Measurements from ENCODE around the gene TPST2.

The TPST2 gene

DNA sequence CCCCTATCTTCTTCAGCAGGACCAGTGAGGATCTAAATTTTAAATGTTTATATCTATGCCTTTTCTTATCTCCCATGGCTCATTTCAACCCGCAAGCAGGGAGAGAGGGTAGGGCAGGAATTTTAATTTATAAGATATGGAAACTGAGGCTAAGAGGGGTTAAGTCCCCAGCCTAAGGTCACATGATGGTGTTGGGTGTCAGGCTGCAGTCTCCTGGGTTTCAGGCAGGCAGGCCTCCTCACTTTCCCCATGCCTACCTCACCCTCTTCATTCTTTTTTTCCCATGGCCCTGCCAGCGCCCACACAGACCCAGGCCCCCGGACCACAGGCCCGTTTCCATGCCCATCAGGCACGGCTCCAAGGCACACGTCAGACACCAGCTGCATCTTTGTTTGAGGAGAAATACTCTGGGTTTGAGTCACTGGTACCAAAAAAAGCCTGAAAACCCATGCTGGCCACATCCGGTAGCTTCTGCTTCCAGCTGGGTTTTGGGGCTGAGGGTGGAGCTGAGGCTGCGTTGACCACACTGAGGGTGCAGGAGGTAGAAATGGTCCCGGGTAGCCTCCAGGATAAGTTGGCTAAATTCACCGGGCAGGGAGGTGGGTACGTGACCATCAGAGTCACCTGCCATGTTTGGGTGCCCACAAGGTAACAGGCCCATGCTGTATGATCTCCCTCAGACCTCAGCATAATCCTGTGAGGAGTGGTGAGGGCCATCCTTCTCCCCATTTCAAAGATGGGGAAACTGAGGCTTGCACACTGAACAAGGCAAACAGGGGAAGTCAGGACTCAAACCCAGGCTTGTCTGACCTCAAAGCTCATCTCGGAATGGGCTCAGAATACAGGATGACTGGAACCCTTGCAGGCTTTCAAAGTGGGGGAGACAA lies 20.4 kb upstream of the TPST2 start:
- no peak for DNase-seq

DNA sequence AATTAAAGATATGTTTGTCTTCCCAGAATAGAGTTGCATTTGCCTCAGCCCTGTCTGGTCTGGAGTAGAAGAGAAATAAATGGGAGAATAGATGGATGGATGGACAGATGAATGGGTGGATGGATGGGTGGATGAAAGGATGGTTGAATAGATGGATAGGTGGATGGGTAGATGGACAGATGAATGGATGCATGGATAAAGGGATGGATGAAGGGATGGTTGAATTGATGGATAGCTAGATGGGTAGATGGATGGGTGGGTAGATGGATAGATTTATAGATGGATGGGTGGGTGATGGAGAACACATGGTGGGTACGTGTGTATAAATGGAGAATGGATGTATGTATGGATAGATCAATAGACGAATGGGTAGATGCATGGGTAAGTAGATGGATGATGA lies 19.4 kb upstream of the TPST2 start:
- no peak for DNase-seq

DNA sequence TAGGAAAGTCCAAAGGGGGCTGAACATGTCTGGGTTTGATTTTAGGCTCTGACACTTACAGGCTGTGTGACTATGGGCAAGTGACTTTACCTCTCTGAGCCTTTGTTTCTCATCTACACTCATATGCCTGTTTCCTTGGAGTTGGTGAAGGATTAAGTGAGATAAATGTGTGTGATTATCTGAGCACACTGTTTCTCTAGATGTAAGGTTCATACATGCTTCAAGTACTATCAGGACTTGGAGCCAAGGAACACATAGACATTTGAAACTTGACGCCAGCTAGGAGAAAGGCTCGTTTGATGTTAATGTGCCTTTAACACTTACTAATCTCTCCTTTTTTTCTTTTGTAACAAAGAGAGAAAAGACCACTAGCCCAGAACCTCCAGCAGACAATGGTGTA lies 18.2 kb upstream of the TPST2 start:
- no peak for DNase-seq

DNA sequence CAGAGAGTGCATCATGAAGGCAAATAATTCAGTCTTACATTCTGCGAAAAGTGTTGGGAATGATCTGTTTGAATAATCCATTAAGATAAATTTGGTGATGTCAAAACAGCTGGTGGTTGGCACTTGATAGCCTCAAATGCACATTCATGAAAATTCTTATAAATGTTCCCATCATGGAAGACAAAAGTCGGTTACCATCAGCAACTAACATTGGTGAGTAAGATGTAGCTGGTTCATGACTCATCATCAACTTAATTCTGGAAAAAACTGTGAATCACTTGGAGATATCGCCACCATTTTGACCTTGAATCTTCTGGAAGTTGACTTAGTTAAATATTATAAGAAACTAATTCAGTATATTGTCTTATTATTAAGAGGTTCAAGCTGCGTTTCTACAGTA lies 16.7 kb upstream of the TPST2 start:
- DNase-seq: no peak

DNA sequence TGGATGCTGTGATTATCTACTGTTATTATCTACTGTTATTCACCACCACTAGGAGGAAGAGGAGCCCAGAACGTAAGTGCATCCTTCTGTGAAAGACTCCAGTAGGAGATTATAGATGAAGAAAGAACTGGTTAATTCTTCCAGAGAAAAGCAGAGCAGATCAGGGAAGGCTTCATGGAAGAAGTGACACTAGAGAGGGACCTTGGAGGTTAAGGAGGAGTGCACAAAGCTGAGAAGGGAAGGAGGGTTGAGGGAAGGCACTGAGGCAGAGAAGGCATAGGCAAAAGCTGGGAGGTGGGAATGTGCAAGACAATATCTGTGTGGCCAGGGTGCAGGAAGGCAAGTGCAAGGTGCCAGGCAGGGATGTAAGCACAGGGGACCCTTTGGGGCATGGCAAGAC lies 14.4 kb upstream of the TPST2 start:
- DNase-seq: no peak

DNA sequence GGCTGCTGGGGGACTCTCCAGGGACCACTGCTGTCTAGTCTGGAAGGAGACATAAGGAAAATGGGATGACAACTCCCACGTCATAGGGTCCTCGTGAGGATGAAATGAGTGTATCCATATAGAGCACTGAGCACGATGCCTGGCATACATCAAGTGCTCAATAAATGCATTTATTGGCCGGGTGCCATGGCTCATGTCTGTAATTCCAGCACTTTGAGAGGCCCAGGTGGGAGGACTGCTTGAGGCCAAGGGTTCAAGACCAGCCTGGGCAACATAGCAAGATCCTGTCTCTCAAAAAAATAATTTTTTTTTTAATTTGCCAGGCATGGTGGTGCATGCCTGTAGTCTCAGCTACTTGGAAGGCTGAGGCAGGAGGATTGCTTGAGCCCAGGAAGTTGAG lies 12.2 kb upstream of the TPST2 start:
- no peak for DNase-seq

DNA sequence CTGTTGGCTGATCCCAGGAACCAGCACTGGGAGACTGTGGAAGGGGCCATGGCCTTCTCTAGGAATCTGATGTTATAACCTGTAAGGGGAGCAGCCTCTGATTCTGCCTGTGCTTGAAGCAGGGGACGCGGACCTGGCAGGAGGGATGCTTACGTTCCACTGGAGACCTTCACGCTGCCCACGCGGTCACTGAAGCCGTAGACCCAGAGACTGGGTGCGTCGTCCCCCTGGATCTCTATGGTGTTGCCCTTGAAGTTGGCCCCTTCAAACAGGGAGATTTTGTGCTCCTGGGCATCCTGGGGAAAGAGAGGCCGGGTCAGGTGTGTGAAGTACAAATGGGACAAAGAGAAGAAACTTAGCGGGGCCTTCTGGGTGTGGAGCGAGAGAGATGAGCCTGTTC lies 11.8 kb upstream of the TPST2 start:
- DNase-seq: no peak

DNA sequence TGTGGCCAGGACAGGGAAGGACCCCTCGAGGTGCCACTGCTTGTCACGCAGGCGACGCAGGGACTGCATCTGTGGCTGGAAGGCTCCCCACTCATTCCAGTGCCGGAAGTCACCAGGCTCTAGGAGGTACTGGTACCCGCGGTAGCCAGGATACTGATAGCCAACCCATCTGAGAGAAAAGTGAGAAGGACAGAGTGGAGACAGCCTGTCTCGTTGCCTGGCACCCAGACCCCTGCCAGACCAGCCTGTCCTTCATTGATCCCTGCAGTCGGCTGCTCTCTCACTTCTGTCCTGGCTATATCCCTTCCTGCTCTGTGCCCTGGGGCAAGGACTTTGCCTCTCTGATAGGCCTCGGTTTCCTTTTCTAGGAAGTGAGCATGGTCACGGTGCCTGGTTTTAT lies 9.6 kb upstream of the TPST2 start:
- DNase-seq: no peak

DNA sequence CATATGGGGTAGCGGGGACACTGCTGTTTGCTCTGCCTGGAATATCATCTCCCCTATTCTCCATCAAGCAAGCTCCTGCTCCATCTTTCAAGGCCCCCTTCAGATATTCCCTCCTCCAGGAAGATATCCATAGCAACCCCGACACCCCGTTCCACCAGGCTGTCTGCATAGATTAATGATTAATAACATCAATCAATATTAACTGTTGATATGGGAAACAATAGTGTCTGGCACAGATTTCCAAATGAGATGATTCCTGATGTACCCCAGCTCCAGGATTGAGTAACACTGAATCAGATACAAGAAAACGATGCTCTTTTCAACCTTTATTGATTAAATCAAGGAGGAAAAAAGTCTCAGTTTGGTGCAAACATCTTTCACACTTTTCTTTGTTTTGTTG lies 7.5 kb upstream of the TPST2 start:
- no peak for DNase-seq

DNA sequence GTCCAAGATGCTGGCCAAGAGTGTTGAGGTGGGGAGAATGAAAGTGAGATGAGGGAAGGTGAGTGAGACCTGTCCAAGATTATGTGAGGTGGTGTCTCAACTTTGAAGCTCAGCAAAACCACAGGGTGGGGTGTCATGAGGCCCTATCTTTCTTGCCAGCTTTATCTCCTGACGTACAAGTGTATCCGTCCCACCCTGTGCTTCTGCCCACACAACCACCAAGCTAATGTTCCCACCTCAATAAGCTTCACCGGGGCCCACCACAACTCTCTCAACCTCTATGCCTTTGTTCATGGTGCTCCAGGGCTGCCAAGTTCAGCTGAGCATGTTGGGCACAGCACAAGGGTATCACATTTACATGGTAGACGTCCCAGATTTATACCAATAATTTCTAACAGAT lies 7.1 kb upstream of the TPST2 start:
- DNase-seq: no peak

DNA sequence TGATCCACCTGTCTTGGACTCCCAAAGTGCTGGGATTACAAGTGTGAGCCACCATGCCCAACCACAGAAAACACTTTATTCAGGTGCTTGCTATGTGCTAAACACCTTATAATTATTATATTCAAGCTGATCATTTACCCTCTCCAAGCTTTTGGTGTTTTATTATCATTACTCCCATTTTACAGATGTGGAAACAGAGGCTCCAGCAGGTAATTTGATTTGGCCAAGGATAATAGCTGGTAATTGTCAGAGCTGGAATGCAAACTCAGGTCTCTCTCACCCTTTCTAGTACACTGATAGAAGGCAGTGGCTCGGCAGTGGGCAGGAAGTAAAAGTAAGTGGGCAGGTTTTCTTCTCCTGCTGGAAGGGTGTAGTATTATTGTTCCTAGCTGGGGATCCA lies 3.8 kb upstream of the TPST2 start:
- DNase-seq: no peak

DNA sequence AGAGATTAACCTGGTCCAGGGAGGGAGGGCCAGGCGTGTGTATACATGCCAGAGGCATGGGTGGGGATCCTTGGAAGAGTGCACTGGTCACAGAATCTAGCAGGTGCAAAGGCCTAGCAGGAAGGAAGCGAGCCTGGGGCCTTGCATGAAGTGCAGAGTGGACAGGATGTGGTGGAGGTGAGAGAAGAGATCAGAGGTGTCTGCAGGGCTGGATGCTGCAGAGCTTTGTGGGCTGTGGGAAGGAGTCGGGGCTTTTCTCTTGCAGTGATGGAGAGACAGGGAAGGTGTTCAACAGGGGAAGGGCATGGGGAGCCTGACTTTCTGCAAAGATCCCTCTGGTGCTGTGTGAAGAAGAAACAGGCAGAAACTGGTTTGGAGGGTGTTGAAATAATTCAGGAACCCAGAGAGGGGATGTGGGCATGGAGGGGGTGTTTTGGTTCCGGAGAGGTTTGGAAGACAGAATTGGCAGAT lies 2.5 kb upstream of the TPST2 start:
- DNase-seq: no peak

DNA sequence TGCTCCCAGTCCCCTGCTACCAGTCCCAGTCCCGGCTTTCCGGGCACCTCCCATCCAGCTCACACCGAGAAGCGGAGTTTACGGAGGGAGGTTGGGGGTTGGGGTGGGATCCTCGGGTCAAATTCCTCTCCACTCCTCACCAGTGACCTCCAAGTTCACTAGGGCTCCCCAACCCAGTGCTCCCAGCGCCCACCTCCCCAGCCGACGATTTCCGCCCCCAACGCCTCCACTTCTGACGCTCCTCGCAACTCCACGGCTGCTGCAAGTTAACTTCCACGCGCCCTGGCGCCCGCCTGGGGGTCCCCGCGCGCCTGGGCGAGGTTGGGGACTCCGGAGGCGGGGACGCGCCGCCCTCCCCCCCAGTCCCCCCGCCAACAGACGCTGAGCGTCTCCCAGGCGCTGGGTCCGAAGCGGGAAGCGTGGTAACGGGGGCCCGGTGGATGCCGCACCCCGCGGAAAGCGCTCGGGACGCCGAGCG lies 526 bp downstream of the TPST2 start:
- no peak for DNase-seq

DNA sequence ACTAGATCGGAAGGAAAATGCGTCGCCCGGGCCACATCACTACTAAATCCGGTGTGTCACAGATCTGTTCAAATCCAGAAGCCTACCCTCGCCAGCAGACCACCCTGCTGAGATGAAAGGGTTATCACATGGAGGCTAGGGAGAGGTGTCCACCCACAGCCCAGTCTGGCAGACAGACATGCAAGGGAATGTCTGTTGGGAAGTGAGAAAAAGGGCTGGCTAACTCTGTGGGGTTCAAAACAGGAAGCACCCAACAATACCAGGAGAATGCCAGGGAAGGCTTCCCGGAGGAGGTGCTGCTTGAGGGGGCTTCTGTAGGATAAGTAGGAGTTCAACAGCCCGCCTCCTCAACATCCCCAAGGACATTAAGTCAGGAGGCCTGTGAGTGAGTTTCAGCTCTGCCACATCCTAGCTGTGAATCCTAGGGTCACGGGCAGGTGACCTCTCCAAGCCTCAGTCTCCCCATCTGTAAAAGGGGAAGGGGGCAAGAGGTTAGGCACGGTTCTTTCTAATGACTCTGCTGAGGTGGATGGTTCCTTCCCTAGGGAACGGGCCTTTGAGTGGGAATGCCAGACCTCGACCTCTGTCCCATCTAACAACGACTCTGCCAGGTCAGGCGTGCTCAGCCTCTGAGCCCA lies 1.1 kb downstream of the TPST2 start:
- DNase-seq: no peak

DNA sequence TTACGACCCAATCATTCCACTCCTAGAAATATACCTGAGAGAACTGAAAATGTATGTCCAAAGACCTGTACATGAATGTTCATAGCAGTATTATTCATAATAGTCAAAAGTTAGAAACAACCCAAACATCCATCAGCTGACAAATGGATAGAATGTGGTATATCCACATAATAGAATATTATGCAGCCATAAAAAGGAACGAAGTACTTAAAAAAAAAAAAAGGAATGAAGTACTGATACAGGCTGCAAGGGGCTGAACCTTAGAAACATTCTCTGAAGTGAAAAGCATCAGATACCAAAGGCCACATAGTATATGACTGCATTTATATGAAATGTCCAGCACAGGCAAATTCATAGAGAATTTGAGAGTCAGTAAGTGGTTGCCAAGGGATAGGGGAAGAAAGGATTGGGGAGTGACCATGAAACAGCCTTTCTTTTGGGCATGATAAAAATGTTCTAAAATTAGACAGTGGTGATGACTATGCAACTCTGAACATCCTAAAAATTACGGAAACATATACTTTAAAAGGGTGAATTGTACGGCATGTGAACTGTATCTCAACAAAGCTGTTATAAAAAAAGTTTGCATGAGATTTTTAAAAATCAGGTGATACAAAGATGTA lies 1.8 kb downstream of the TPST2 start:
- DNase-seq: no peak

DNA sequence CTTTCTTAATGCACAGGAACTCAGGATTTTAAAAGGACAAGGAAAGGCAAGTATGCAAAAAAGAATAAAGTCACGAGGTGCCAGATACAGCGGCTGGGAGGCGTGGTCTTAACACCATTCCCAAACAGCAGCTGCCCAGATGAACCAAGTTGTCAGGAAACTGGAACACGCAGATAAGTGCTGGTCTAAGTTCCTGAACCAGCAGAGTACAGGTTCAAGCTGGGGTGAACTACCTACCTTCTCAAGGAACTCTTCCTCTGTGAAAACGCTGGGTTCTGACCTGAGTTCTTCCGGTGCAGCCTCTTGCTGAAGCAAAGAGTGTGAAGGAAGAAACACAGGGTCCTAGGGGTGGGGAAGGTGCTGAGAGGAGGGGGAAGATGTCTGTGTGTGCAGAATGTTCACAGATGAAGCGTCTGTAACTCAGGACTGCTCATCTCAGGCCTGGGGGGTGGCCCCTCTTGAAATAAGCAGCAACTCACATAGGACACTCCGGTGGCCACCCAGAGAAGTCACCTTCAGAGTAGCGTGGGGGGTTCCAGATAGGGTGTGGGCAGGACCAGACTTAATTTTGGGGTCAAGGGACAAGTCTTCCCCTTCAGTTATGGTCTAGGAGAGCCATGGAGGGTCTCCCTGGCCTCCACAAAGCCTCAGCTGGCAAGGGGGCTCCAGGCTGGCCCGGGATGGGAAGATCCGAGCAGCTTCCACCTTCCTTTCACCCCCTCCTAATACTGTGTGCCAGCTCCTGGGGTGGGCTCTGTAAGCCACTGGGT lies 3.2 kb downstream of the TPST2 start:
- DNase-seq: no peak

DNA sequence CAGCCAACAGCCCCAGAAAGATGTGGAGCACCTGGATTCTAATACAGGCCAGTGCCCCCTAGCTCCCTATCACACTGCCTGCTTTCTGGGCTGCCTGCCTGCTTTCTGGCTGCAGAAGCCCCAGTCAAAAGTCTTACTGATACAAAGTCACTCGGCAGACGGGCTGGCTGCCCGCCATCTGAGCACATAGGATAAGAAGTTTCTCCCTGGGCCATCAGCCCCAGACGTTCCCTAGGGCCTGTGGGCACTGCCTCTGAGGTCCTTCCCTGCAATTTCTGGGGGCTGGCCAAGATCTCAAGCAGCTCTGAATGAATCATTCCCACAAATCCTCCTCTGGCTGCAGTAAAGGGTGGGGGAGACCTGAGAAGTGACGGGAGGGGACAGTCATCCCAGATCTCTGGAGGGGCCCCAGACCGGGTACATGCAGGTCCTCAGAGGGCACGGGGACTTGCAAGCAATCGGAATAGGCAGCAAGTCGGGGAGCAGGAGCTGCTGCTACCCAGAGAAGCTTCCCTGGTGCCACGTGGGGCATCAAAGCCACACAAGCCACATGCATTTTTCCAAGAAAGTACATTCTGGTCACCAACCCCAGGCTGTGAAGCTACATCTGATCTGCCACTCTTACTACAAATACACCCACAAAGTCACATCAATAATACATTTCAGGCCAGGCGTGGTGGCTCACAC lies 4.7 kb downstream of the TPST2 start:
- no peak for DNase-seq

DNA sequence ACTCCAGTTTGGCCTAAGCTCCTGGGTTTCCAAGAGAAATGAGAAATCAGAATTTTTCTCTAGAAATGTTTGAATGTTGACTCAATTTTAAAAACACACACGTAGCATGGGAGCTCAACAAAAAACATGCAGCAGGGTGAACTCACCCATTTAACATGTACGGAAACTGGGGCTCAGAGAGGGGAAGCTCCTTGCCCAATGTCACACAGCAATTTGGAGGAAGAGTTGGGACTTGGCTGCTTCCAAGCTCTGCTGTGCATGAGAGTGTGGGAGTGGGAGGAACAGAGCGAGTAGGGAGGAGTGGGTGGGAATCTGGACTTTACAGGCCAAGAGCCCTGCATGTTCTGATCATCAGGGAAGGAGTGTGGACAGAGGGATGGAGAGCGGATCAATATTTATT lies 5.9 kb downstream of the TPST2 start:
- DNase-seq: no peak

DNA sequence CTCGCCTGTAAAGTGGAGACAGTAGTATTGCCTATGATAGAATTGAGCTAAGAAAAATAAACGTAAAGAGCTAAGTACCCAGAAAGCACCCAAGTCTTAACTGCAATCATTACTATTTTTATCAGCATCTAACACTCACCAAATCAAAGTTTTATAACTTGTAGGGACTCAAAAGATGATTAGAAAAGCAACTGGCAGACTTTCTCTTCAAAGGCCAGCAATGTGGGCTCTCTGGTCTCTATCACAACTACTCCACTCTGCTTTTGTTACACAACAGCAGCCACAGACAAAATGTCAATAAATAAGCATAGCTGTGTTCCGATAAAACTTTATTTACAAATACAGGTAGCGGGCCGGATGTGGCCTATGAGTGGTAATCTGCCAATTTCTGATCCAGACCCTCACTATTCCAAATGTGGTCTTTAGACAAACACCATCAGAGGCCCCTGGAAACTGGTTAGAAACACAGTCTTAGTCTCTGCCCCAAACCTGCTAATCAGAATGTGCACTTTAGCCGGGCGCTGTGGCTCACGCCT lies 8.2 kb downstream of the TPST2 start:
- DNase-seq: no peak

DNA sequence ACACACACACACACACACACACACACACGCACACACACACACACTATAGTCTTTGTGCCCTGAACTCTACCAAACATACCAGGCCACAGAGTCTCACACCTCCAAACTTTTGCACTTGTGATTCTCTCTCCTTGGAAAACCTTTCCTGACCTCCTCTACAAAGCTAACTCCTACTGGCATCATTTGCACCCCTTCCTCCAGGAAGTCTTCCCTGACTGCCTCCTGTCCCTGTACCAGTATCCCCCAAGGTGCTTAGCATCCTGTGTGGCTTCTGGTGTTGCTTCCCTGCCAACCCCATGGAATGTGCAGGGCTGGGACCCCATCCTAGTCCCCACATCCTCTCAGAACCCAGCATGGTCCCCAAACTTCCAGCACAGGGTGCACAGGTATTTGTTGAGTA lies 8.9 kb downstream of the TPST2 start:
- no peak for DNase-seq

DNA sequence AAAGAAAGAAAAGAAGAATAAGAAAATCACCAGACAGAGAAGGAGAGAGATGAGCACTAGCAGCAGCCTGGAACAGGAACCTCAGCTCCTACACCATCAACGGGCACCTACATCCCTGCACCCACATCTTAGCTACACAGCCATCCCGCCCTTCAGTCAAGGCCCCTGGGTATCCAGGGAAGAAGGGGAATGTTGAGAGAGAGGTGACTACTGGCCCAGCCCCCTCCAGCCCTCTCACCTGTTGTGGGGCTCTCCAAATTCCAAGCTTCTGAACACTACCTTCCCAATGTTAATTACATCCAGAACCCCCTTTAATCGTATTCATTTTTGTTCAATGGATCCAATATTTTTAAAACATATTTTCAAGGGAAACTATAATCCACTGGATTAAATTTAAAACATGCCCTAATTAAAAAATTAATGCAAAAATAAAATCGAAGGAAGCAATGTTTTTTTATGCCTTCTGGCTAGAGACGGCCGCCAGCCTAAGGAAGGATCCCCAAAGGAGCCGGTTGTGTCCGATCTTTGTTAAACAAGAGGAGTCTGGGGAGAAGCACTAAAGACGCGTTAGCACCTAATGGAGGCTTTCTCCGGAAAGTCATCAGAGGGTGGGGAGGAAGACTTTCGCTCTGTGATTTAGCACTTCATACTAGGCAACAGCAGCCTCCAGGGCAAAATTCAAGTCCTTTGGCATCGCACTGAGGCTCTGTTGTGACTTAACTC lies 9.5 kb downstream of the TPST2 start:
- no peak for DNase-seq
